ENCODE data around the gene ZCCHC12. TPM values are rescaled to one million over a fixed set of nuclear protein-coding genes. Genes with fewer than 3 reads are reported as not detected.

ZCCHC12 gene
- 0.15 to 0.30 TPM (median 0.17 TPM) in 5 replicates for total RNA-seq (2022; extraction: Qiagen RNA extraction)

DNA sequence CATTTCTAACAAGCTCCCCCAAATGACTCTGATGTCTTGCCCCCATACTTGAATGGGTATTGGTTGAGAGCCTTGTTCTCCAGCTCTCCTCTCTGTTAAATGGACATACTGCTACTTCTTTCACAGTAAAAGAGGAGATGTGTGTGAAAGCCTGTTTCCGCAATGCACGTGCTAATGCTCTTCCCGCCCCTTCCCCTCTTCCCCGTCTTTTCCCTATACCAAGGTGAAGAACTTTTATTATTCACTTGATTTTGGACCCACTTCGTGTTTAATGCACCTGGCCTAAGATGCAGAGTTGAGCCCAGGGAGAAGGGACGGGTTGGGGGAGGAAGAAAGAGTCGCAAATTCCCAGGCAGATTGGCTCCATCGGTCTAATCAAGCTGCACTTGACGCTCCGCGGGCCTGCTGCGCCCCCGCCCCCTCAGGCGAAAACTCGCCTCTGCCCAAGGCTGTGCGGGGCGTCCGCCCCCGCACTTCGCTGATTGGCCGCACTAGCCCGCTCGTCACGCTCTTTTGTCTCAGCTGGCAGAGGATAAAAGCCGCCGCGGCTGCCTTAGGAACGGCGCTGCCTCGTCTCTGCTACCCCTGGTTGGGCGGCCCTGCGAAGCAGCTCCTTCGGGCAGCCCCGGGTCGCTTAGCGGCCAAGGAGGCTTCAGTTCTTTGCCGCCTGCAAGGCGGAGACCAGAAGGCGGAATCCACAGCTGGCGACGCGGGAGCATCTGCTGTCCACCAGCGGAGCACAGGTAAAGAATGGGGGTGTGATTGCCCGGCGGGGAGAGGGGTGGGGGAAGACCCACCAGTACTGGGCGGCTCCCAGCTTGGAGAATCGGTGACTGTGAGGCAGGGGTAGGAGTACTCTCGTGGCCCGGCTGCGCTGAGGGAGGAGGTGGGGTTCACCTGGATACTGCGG, at the start of gene ZCCHC12:
ZCCHC12 (plus strand) TSS at position 562 of the 910 bp plus-strand sequence. CDS start 1,421 bp downstream, outside the sequence.

Other genes starting within 250 kb of the ZCCHC12 start
- gene IL13RA1, start 96.2 kb upstream of the ZCCHC12 start, total RNA-seq (2022; extraction: Qiagen RNA extraction) = 50.4 to 72.0 TPM (median 61.1 TPM) in 5 replicates
- 3.0 to 3.6 TPM (median 3.4 TPM) in 5 replicates for gene LONRF3, start 150.8 kb downstream of the ZCCHC12 start, total RNA-seq (2022; extraction: Qiagen RNA extraction)
- gene CT47C1, start 249.2 kb downstream of the ZCCHC12 start, total RNA-seq (2022; extraction: Qiagen RNA extraction) = not detected in 5 replicates